Neural cell (in vitro differentiated cells): Measurements from ENCODE around the gene ADORA2B.

Source experiments
- CTCF ChIP-seq: fragments of 450-650 bp; IDR thresholded peaks from 2 replicates; pipeline ENCODE4 v1.5.1; 2014; ENCODE audit warnings: antibody characterized with exemption, mild to moderate bottlenecking, moderate library complexity; ENCODE audit not compliant: poor library complexity, severe bottlenecking
- EP300 ChIP-seq: fragments of 450-650 bp; conservative IDR thresholded peaks from 2 replicates; pipeline ENCODE4 v1.6.1; 2014; ENCODE audit warnings: antibody characterized with exemption, mild to moderate bottlenecking, moderate library complexity; ENCODE audit not compliant: poor library complexity, severe bottlenecking
- MXI1 ChIP-seq: fragments of 450-650 bp; conservative IDR thresholded peaks from 2 replicates; pipeline ENCODE4 v1.6.1; 2014; ENCODE audit warnings: antibody characterized with exemption, mild to moderate bottlenecking; ENCODE audit not compliant: poor library complexity, severe bottlenecking

DNA sequence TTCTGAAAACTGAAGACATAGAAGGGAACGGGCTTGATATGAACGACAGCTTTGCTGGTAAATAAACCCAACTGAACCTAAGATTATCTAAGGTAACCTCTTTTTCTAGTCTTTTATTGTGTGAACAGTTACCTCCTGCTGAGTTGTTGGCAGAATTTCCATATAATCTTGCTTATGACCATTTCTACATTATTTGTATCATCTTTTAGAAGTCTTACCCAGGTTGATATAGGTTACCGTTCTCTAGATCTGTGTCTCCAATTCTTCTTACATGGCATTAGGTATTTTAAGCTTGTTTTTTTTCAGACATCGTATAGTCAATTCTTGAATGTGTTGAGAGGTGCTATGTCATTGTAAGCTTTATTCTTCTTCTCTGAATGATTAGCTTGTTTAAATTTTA lies 79.0 kb downstream of the ADORA2B start:
- TF ChIP-seq MXI1 (no peak), CTCF (no peak), EP300 (no peak)
